K562 (cell line): ENCODE results near the gene ITPKB. TPM values are rescaled to one million over a fixed set of nuclear protein-coding genes. Genes with fewer than 3 reads are reported as not detected.

Experiments used
- ATAC-seq: fragments of 200-7000 bp; cut with Tn5 transposase; 3 replicates; pipeline ENCODE4 v1.9.1; 2020; ENCODE audit warnings: moderate library complexity
- BruUV-seq: library from RNA; stranded (reverse); fragments of 400-500 nt; replicated peaks from 2 replicates; lab custom pipeline; 2021; lab: Mats Ljungman, UMichigan
- CTCF ChIA-PET: fragments of 300-600 bp; formaldehyde crosslinking; extraction: SDS; loops from one replicate; lab custom pipeline; 2021; ENCODE audit warnings: low intra/inter-chr PET ratio; lab: Yijun Ruan, JAX
- POLR2A ChIA-PET: fragments of 300-600, 350-650 bp; sonication (Branson Sonifier 250); formaldehyde crosslinking; extraction: SDS; loops from one replicate; lab custom pipeline; 2021; ENCODE audit warnings: antibody characterized with exemption, inconsistent platforms; lab: Yijun Ruan, JAX
- DNase-seq, 4 experiments: peaks; one replicate each; pipeline versions ENCODE4 v3.0.0 to v3.0.0-alpha.2; 2011 to 2018; ENCODE audit warnings: low spot score in 3 of 4, mixed read lengths in 3 of 4; ENCODE audit errors: extremely low read depth in 1 of 4
- FAIRE-seq: peaks from 2 replicates; lab custom pipeline; 2011; peaks lifted over from hg19 to GRCh38; lab: Jason Lieb, UNC
- H2AFZ ChIP-seq: 2 replicates; pipeline ENCODE4 v1.6.0; 2011; ENCODE audit warnings: low read depth, low read length, control low read depth, inconsistent platforms
- H3K27ac ChIP-seq: fragments of 200-600 bp; 3 replicates; pipeline ENCODE4 v1.8.0; 2011; ENCODE audit warnings: low read depth, mild to moderate bottlenecking, control low read depth, inconsistent platforms, low read length, moderate library complexity, mixed read lengths; ENCODE audit errors: extremely low read depth
- H3K27me3 ChIP-seq, 2 experiments: fragments of 300-600 bp in 1 of 2; 2 replicates in 1 of 2; 3 replicates in 1 of 2; pipeline versions ENCODE4 v1.6.0 to v1.8.0; 2011; ENCODE audit warnings: inconsistent platforms in 2 of 2, low read length in 2 of 2, mild to moderate bottlenecking in 1 of 2, mixed read lengths in 1 of 2, moderate library complexity in 1 of 2; ENCODE audit not compliant: control insufficient read depth in 2 of 2, insufficient read depth in 2 of 2
- H3K36me3 ChIP-seq: fragments of 300-600 bp; 3 replicates; pipeline ENCODE4 v1.8.0; 2011; ENCODE audit warnings: mild to moderate bottlenecking, low read length, inconsistent platforms; ENCODE audit not compliant: control insufficient read depth, insufficient read depth
- H3K4me1 ChIP-seq, 2 experiments: fragments of 200-600 bp in 1 of 2; replicated peaks in 1 of 2; 2 replicates in 1 of 2; 3 replicates in 1 of 2; pipeline versions ENCODE4 v1.5.1 to v1.8.0; 2011; ENCODE audit warnings: inconsistent platforms in 2 of 2, low read length in 2 of 2, mild to moderate bottlenecking in 1 of 2, mixed read lengths in 1 of 2, moderate library complexity in 1 of 2; ENCODE audit not compliant: control insufficient read depth in 2 of 2, insufficient read depth in 2 of 2
- H3K4me2 ChIP-seq: 2 replicates; pipeline ENCODE4 v1.6.1; 2011; ENCODE audit warnings: low read length, control low read depth, inconsistent platforms, mixed read lengths; ENCODE audit not compliant: insufficient read depth
- H3K4me3 ChIP-seq: fragments of 200-600 bp; sonication (generic), shearing (Covaris generic); 2 replicates; pipeline ENCODE4 v1.5.1; 2016; ENCODE audit warnings: control low read depth, inconsistent platforms
- H3K79me2 ChIP-seq: fragments of 200-600 bp; 3 replicates; pipeline ENCODE4 v1.8.0; 2011; ENCODE audit warnings: low read length, inconsistent platforms; ENCODE audit not compliant: control insufficient read depth, insufficient read depth
- H3K9ac ChIP-seq, 2 experiments: 2 replicates each; pipeline versions ENCODE4 v1.6.0 to v1.6.1; 2011; ENCODE audit warnings: low read depth in 2 of 2, low read length in 2 of 2, control low read depth in 1 of 2, inconsistent platforms in 1 of 2, mild to moderate bottlenecking in 1 of 2, mixed read lengths in 1 of 2; ENCODE audit not compliant: insufficient read depth in 1 of 2
- H3K9me1 ChIP-seq: one replicate; pipeline ENCODE4 v1.6.0; 2011; ENCODE audit warnings: inconsistent platforms, mild to moderate bottlenecking, low read length, moderate library complexity; ENCODE audit not compliant: control insufficient read depth, insufficient read depth
- H3K9me3 ChIP-seq: replicated peaks from 2 replicates; pipeline ENCODE4 v1.5.1; 2011; ENCODE audit warnings: low read depth, low read length, inconsistent platforms; ENCODE audit not compliant: control insufficient read depth, insufficient read depth
- H4K20me1 ChIP-seq: replicated peaks from 2 replicates; pipeline ENCODE4 v1.6.1; 2011; ENCODE audit warnings: low read length, inconsistent platforms, mixed read lengths; ENCODE audit not compliant: control insufficient read depth, insufficient read depth
- ATF7 ChIP-seq: fragments of 450-650 bp; IDR thresholded peaks from 2 replicates; pipeline ENCODE4 v1.7.1; 2014; ENCODE audit warnings: mild to moderate bottlenecking, moderate library complexity
- CXXC5 ChIP-seq: fragments of 250-450 bp; sonication (Bioruptor Pico); IDR thresholded peaks from 2 replicates; pipeline ENCODE4 v1.8.0; 2022; ENCODE audit warnings: inconsistent platforms, mild to moderate bottlenecking, moderate library complexity
- REST ChIP-seq, 2 experiments: fragments of 450-650 bp; formaldehyde crosslinking in 1 of 2; IDR thresholded peaks; 2 replicates each; pipeline versions ENCODE4 v1.4.0 to v1.6.1; 2014 to 2020; ENCODE audit warnings: mild to moderate bottlenecking in 2 of 2, borderline replicate concordance in 1 of 2, low read depth in 1 of 2
- WGBS: fragments of 100-300 bp; shearing (Covaris generic); methylation state at CpG from one replicate; pipeline ENCODE4 v1.1.6; 2016; ENCODE audit warnings: low coverage, mixed read lengths; ENCODE audit not compliant: insufficient coverage; ENCODE audit errors: missing lambda C conversion rate; 5-methylcytosine and 5-hydroxymethylcytosine counted together
- in situ Hi-C: fragments of 300-500 bp; cut with MboI; formaldehyde crosslinking; loops from 4 replicates; pipeline ENCODE4 v1.15.0; 2018; ENCODE audit warnings: inconsistent platforms, mixed read lengths
- intact Hi-C: fragments of 100-400 bp; cut with micrococcal nuclease; formaldehyde crosslinking; loops from 2 replicates; pipeline ENCODE4 v1.14.2; 2022
- polyA plus RNA-seq, 8 experiments: library from polyadenylated mRNA; depleted of rRNA in 4 of 8; stranded (reverse) in 5 of 8; unstranded in 3 of 8; fragments of >200 nt; fragmentation: Nextera tagmentation in 2 of 8; fragmentation: Illumina TruSeq in 1 of 8; extraction: Ambion mirVana in 2 of 8; extraction: Trizol in 1 of 8; gene quantifications; 2 replicates each; pipeline versions ENCODE4 v1.2.1 to v1.2.3, GENCODE V29; 2011 to 2014; ENCODE audit warnings: inconsistent platforms in 1 of 8, missing spikeins in 1 of 8
- total RNA-seq, 7 experiments: library from RNA; depleted of rRNA in 6 of 7; stranded (reverse); fragments of >200 nt in 6 of 7; fragmentation: Illumina TruSeq in 2 of 7; extraction: Trizol in 2 of 7; gene quantifications; 2 replicates each; pipeline versions ENCODE4 v1.2.1 to v1.2.3, GENCODE V29; 2011 to 2021; ENCODE audit warnings: low replicate concordance in 1 of 7

ITPKB gene
- total and polyA plus RNA-seq, 9 of the 15 experiments (the other 6 are each of a cell fraction or from before 2014, with no cell fraction given): 0.01 to 0.22 TPM; not detected in 7

- Histone ChIP-seq H3K27me3 (peaks cover 52 to 81% of the 10 kb centered on the region in 2 experiments), H3K9me1 (no peaks in the 10 kb centered on the region), H3K4me2 (peak overlapping the region; percentile 2; the same call in 1 of the 2 replicates), H3K9me3 (no peaks in the 10 kb centered on the region), H3K27ac (no peak overlapping the region), H3K9ac (peak overlapping the region in 1 of 2 experiments; percentile 16; a peak in 1 of 4 replicates), H3K36me3 (no peaks in the 10 kb centered on the region), H4K20me1 (no peaks in the 10 kb centered on the region), H3K4me3 (no peak overlapping the region), H3K79me2 (no peaks in the 10 kb centered on the region), H2AFZ (no peak overlapping the region), H3K4me1 (peaks cover 0 to 14% of the 10 kb centered on the region in 2 experiments; a peak in 3 of 5 replicates)
- WGBS: 2% methylated on average over 13 of the region's 13 CpGs
- intact Hi-C loops (no loop called here), in situ Hi-C loops (no loop called here)
- POLR2A ChIA-PET: interaction anchor here (0.6 kb wide), 1 partner anchor 56 kb away, joined by 3 read pairs; no protein-coding TSS in a partner anchor
- CTCF ChIA-PET: no interaction called here
- DNase-seq (peak; percentile 23 to 58 (median 50)), ATAC-seq (peak; percentile 82), FAIRE-seq (peak; percentile 61)
- no TSS peak for BruUV-seq
- TF ChIP-seq REST (IDR thresholded peaks at IDR 0.05; ENCODE audit: borderline replicate concordance): no peak
- TF ChIP-seq REST (CRISPR knock-in tag; IDR thresholded peaks at IDR 0.05; ENCODE audit: low read depth): no peak
- no peak for TF ChIP-seq CXXC5 (CRISPR knock-in tag)
- 0 out of 2 replicates have a peak, but pooled peaks have one; percentile 28 for TF ChIP-seq ATF7
Observed at GRCh38 chr1:226723657-226724532, 15.2 kb downstream of the ITPKB start.
